ENCODE data around the gene MSL3B.

The MSL3B gene

DNA sequence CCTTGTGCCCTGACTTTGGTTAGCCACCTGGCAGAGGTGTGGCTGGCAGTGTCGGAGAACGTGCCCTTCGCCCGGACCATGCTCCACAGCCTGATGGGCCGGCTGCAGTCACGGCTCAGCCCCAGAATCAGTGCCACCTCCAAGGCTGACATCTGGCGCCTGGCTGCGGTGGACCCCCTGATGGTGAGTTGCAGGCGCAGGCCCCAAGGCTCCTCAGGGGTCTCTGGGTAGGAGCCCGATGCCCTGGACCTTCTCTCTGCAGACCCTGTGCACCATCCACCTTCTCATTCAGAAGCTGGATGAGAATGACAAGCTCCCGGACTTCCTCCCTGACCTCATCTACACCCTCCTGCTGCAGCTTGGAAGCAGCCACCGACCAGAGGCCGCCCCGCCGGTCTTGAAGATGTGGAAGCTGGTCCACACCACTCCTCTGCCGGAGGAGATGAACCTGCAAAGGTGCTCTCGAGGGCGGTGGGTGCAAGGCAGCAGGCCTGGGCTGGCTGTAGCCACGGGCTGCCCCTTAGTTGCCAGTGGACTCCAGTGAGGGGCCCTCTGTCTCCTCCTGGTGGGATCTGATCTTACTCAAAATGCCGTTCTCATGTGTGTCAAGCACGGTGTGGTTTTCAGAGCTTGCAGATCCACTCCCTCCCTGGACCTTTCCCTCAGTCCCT, 46.0 kb downstream of the MSL3B start:
- TF ChIP-seq, protein P1, sequence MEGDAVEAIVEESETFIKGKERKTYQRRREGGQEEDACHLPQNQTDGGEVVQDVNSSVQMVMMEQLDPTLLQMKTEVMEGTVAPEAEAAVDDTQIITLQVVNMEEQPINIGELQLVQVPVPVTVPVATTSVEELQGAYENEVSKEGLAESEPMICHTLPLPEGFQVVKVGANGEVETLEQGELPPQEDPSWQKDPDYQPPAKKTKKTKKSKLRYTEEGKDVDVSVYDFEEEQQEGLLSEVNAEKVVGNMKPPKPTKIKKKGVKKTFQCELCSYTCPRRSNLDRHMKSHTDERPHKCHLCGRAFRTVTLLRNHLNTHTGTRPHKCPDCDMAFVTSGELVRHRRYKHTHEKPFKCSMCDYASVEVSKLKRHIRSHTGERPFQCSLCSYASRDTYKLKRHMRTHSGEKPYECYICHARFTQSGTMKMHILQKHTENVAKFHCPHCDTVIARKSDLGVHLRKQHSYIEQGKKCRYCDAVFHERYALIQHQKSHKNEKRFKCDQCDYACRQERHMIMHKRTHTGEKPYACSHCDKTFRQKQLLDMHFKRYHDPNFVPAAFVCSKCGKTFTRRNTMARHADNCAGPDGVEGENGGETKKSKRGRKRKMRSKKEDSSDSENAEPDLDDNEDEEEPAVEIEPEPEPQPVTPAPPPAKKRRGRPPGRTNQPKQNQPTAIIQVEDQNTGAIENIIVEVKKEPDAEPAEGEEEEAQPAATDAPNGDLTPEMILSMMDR (IDR thresholded peaks at IDR 0.05; ENCODE audit: borderline replicate concordance, insufficient read depth, low read depth, low read length), result no peak

GRCh38 chr2:233821709-233822100, 46.5 kb downstream of the MSL3B start:
- H3K4me3 ChIP-seq (ENCODE audit: low read depth, low read length), result no peak overlapping the region
- TF ChIP-seq, protein P1 (IDR thresholded peaks at IDR 0.05; ENCODE audit: borderline replicate concordance, insufficient read depth, low read depth, low read length), result no peak

More for the DNA sequence above, 46.0 kb downstream of the MSL3B start:
- H3K4me3 ChIP-seq (ENCODE audit: low read depth, low read length), result no peak overlapping the region

GRCh38 chr2:233821196-233821595, 47.0 kb downstream of the MSL3B start:
- TF ChIP-seq, protein P1 (IDR thresholded peaks at IDR 0.05; ENCODE audit: borderline replicate concordance, insufficient read depth, low read depth, low read length), result no peak
- H3K4me3 ChIP-seq (ENCODE audit: low read depth, low read length), result no peak overlapping the region

GRCh38 chr2:233820774-233821105, 47.4 kb downstream of the MSL3B start:
- H3K4me3 ChIP-seq (ENCODE audit: low read depth, low read length), result no peak overlapping the region
- TF ChIP-seq, protein P1 (IDR thresholded peaks at IDR 0.05; ENCODE audit: borderline replicate concordance, insufficient read depth, low read depth, low read length), result no peak

- TF ChIP-seq, protein P1 (IDR thresholded peaks at IDR 0.05; ENCODE audit: borderline replicate concordance, insufficient read depth, low read depth, low read length), result no peak
- no peak overlapping the region for H3K4me3 ChIP-seq (ENCODE audit: low read depth, low read length)
Observed at GRCh38 chr2:233819884-233820773, 48.1 kb downstream of the MSL3B start.

DNA sequence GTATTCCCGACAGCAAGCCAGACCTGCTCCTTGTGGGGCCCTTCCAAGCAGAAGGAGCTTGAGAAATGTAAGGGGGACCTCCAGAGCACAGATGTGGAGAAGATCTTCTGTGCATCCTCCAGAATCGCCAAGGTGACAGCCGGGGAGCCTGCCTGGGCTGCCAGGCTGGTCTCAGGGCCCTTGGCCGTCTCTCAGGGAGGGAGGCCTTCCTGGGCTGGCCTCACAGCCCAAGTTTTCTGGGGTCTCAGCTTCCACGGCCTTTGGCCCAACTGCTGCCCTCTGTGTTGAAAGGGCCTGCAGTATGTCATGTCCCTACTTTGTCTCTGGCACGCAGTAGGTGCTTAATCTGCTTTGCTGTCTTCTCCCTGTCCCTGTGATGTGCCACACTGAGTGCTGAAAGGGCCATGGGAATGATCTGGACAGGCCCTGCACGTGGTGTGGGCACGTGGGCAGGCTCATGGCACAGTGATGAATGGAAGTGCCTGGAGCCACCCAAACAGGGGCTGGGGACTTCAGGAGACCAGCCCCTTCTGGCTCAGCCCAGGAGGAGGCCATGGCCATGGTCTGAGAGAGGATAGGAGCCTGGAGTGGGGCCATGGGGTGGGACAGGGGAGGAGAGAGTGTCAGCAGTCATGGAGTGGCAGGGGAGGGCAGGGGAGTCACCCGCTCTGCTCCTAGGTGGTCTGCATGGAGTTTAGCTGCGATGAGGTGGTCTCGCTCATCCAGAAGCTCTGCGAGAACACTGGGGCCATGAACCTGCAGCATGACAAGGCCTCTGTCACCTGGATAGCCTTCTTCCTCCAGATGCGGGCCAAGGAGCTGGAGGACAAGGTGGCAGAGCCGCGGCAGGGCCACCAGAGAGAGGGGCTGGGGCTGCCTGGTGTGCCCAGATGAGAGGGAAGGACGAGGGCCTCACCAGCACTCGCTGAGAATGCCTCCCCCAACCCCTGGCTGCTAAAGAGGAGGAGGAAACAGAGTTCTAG, 49.3 kb downstream of the MSL3B start:
- TF ChIP-seq, protein P1 (IDR thresholded peaks at IDR 0.05; ENCODE audit: borderline replicate concordance, insufficient read depth, low read depth, low read length), result no peak
- H3K4me3 ChIP-seq (ENCODE audit: low read depth, low read length), result no peak overlapping the region

Data from GM12875 (cell line).